GM19438 (cell line): ENCODE results near the gene IDH3B.
"Not testable (repeated sequence)": the region's sequence is repeated elsewhere in the genome, so short reads cannot be mapped to it uniquely, and the experiment has no call there.

Experiments
- ATAC-seq: cut with Tn5 transposase; IDR thresholded peaks from one replicate; pipeline ENCODE4 v1.9.1; 2021; ENCODE audit warnings: low read depth; ENCODE audit not compliant: unreplicated experiment

Gene IDH3B

DNA sequence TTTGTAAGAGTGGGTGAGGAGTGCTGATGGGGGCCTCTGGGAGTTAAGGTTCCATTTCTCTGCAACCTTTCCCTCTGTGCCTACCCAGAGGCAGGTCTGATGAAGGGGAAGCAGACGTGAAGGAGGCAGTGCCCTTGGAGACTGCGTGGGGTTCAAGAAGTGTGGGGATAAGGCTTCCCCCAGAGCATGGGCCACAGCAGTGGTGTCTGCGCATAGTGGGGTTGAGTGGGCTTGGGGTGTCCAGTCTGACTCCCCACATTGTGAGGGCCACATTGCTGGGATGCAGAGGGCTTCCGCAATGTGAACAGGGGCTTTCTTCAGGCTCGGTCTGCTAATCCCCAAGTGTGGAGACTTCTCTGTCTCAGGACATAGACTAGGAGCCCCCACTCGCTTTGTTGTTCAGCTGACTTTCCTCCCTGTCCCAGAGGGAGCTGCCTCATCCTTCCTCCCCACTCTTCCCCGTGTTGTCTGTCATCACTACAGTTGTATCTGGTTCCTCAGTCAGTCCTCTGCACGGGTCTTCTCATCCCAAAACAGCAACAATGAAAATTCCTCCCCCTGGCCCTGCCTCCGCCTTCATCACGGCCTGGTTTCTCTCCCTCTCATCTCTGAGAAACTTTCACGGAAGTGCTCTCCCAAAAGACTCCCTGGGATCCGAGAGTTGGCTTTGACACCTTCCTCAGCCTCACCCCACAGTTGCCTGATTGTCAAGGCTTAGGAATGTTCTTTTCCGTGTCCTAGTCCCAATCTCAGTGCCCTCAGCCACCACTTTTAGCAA is 31.4 kb upstream of the IDH3B start:
- ATAC-seq: no peak

DNA sequence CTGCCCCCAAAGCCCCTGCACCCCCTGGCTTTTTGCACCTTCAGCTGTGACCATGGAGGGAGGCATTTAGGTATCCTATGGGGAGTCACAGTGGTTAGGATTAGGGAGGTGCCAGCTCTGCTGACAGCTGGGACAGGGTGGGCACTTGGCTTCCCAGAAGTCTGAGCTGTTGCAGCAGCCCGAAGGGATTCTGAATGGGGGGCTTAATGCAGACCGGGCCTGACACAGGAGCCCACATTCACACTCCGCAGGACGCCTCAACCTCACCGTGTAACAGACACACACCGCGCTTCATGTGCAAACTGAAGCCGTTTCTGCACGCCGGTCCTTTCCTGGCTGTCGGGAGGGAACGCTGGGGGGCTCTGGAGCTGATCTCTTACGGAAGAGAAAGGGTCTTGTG is 30.5 kb upstream of the IDH3B start:
- no peak for ATAC-seq

DNA sequence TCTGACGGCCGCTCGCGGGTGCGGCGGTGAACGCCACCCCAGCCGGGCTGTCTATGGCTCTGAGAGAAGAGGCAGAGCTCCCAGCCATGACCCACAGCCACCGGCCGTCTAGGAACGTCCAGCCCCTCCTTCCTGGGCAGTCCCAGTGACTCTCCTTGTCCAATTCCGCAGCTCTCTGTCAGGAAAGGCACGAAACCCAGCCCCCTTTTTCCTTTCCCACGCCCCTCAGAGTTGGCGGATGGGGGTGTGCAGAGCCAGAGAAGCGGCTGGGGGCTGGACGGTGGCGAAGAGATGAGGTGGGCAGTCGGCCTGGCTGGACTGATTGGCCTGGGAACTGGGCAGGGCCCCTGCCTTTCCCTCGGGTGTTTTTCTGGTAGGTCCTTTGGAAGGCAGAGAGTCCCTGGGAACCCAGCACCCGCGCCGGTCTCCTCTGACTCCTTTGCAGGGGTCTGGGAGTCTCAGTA is 30.0 kb upstream of the IDH3B start:
- no peak for ATAC-seq

GRCh38 chr20:2693286-2694007 is 29.4 kb upstream of the IDH3B start:
- ATAC-seq: no peak

DNA sequence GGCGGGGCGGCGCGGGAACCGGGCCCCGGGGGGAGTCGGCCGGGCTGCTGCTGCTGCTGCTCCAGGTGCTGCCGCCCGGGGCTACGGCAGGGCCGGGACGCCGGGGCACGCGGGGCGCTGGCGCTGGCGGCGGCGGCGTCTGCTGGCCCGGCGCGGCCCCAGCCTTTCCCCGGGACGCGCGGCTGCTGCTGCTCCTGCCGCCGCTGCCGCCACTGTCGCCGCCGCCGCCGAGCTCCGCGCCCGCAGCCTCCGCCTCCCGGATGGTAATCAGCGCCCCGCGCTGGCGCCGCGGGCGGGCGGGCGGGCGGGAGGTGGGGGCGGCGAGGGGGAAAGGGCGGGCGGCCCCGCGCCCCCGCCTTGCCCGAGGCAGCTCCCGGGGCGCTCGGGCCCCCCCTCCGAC is 28.9 kb upstream of the IDH3B start:
- ATAC-seq: no peak

DNA sequence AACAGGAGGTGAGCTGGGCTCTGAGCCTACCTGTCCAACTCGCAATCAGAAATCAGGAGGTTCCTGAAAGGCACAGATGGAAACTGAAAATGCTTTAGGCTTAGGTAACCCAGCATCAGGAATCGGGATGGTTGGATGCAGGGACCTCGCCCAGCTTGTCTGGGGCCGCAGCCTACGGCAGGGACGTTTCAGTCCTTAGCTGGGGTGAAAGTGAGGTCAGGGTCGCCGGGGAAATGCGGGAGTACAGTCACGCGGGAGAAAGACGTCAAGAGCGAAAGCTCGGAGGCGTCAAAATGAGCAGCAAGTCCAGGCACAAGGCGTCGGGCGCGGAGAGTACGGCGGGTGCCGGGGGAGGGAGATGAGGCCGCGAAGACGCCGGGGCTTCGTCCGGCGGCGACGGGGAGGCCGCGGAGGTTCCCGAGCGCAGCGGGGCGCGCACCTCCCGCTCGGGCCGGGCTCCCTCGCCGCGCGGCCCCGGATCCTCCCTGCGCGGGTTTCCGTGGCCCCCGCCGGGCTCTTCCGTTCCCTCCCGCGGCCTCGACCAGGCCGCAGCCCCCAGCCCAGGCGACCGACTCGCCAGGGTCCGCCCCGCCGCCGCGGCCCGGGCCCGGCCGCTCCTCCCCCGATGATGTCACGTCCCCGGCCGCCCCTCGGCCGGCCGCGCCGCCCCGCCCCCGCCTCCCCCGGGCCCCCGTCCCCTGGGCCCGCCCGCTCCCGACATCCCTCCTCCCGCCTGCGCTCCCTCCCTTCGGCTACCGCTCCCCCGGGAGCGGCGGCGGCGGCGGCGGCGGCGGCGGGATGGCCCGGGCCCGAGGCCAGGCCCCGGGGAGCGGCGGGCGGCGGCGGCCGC is 28.2 kb upstream of the IDH3B start, which contains the start of gene EBF4:
Gene EBF4 (plus strand): TSS at position 745 of the 850 bp plus-strand sequence. CDS start 866 bp downstream, outside the sequence.
- ATAC-seq: no peak

DNA sequence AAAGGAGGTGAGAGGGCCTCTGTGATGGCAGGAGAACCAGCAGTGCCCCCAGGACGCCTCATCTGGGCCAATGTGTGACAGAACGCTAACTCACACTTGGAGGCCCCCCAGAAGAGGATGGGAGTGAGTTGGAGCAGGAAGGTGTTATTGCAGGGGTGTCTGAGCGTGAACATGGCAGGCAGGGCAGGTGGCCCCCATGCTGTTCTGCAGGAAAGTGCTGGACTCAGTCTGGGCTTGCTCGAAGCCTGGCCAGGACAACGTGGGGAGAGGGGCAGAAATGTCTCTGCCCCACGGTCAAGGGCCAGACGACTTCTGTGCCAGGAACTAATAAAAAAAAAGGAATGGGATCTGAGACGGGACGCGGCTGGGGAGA is 27.6 kb upstream of the IDH3B start:
- no peak for ATAC-seq

- no peak for ATAC-seq
Measured at GRCh38 chr20:2691127-2691526, 27.1 kb upstream of the IDH3B start.

- no peak for ATAC-seq
Measured at GRCh38 chr20:2690718-2691117, 26.7 kb upstream of the IDH3B start.

DNA sequence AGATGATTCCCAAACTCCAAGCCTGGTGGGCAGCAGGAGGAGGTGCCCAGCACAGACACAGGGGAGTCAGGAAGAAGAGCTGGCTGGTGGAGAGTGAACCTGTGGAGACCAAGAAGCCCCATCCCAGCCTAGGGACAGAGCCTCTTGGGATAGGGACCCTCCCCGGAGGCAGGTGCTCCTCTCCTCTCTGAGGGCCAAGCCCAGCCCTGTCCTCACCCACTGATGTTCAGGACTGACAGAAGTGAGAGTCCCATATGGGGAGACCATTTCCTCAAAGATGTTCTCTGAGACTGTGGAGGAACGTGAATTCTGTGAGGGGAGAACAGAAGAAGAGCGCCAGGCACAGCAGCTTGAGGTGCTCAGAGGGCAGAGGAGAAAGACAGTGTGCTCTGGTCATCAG is 26.2 kb upstream of the IDH3B start:
- no peak for ATAC-seq

GRCh38 chr20:2688041-2688591 is 24.1 kb upstream of the IDH3B start:
- no peak for ATAC-seq

- ATAC-seq: no peak
Measured at GRCh38 chr20:2687514-2687913, 23.5 kb upstream of the IDH3B start.

GRCh38 chr20:2684817-2685216 is 20.8 kb upstream of the IDH3B start:
- ATAC-seq: not testable (repeated sequence)

DNA sequence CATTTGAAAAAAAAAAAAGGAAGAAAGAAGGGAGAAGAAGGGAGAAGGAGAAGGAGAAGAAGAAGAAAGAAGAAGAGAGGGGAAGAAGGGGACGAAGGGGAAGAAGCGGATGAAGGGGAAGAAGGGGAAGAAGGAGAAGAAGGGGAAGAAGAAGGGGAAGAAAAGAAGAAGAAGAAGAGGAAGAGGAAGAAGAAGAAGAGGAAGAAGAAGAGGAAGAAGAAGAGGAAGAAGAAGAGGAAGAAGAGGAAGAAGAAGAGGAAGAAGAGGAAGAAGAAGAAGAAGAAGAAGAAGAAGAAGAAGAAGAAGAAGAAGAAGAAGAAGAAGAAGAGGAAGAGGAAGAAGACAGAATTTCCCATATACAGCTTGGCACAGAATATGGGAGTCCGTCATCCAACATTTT is 18.0 kb upstream of the IDH3B start:
- ATAC-seq: not testable (repeated sequence)

- no peak for ATAC-seq
Measured at GRCh38 chr20:2680046-2680445, 16.0 kb upstream of the IDH3B start.

DNA sequence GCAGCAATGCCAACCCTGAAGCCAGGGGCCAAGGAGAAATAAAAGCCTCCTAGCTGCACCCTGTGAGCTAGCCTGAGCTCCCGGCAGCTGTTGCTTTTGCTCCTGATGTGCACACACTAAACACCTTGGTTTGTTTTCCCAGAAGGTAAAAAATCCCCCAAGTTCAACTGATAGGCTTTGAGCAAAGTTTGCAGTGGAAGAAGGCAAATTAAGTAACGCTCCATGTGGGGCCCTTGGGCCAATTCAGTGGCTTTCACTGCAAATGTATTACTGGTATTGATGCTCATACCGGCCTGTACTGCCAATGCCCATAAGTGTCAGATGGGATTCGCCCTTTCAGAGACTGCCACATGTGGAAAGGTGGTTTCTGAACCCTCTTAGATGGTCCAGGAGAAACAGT is 9.4 kb upstream of the IDH3B start:
- ATAC-seq: no peak

DNA sequence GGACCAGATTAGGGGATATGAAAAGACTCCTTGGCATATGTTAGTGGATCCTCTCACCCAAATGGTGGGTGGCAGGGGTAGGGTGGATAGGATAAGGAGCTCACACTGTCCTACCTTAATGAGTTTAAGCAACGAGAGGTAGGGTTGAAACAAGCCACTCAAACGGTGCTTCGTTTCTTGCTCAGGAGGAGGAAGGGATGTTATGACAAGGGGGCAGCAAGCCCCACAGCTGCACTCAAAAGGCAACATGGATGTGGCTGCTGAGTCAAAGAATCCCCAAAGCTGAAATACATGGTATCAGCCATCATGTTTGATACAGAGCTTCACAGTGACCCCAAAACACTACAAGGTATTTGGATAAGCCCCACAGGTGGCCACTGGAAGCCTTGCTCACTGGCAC is 8.4 kb upstream of the IDH3B start:
- ATAC-seq: no peak

- no peak for ATAC-seq
Measured at GRCh38 chr20:2671977-2672376, 8.0 kb upstream of the IDH3B start.

GRCh38 chr20:2663364-2663886 is 591 bp downstream of the IDH3B start:
- ATAC-seq: no peak

DNA sequence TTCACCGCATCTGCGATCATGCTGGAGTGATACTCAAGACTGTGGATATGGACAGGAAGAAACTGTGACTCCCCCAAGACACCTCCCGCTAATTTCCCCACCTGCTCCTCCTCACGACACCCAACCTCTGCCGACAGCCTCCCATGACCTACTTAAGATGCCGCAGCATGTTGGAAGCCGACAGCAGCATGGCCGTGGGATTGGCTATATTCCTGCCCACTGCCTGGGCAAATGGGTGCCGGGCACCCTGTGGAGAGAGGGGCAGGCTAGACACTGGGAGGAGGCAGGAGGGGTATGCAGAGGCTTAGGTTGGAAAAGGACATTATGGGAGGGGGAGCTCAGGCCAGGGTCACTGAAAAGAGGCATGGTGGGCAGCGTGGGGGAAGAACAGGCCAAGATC is 4.5 kb downstream of the IDH3B start:
- ATAC-seq: no peak
